SK-N-MC (cell line): ENCODE measurements around the gene ITGA11.

Experiments used
- DNase-seq: peaks from one replicate; pipeline ENCODE4 v3.0.0-alpha.2; 2011; ENCODE audit warnings: low read depth, low spot score
- H3K27ac ChIP-seq: fragments of 200-600 bp; sonication (generic); 2 replicates; pipeline ENCODE4 v1.5.1; 2016; ENCODE audit warnings: mixed run types
- H3K36me3 ChIP-seq: fragments of 200-600 bp; sonication (generic); 2 replicates; pipeline ENCODE4 v1.6.1; 2017; ENCODE audit warnings: antibody characterized with exemption, low read length, mixed read lengths; ENCODE audit not compliant: insufficient read depth
- H3K4me3 ChIP-seq: fragments of 200-600 bp; sonication (generic); 2 replicates; pipeline ENCODE4 v1.5.1; 2016
- H3K9ac ChIP-seq: fragments of 200-600 bp; sonication (generic); 2 replicates; pipeline ENCODE4 v1.8.0; 2017; ENCODE audit warnings: mixed run types, mixed read lengths; ENCODE audit not compliant: insufficient read length
- H3K9me3 ChIP-seq: fragments of 200-600 bp; sonication (generic); 2 replicates; pipeline ENCODE4 v1.6.1; 2017; ENCODE audit warnings: low read depth, mild to moderate bottlenecking, antibody characterized with exemption, low read length, moderate library complexity, mixed read lengths
- EZH2 ChIP-seq: fragments of 200-600 bp; sonication (generic); IDR thresholded peaks from one replicate; pipeline ENCODE4 v1.6.1; 2017; ENCODE audit warnings: antibody characterized with exemption
- FOXP2 ChIP-seq: optimal IDR thresholded peaks from 2 replicates; pipeline ENCODE3; 2011; ENCODE audit warnings: mild to moderate bottlenecking, moderate library complexity; ENCODE audit not compliant: insufficient read depth; ENCODE audit errors: extremely low read length, control extremely low read depth
- POLR2AphosphoS5 ChIP-seq: IDR thresholded peaks from 2 replicates; pipeline ENCODE4 v1.6.1; 2012; ENCODE audit warnings: mild to moderate bottlenecking, low read depth, low read length, borderline replicate concordance

ITGA11 gene

DNA sequence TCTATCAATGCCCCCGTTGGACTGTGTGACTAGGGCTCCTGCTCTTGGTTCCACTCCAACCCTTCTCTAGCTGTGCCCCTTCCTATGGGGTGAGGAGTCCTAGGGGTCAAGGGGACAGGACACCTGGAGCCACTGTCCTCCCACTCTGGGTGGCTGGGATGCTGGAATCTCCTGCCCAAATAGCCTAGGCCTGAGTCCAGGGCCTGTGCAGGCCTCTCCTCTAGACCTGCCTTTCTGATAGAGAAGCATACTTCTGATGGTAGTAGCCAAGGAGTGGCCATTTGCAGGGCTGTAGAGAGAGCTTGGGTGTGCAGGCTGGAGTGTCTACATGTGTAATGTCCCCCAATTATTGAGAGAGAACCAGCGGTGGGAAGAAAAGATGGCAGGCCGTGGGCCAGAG, 54.2 kb downstream of the ITGA11 start:
- Histone ChIP-seq H3K27ac (no peak overlapping the region), H3K36me3 (no peaks in the 10 kb centered on the region), H3K9ac (no peak overlapping the region), H3K4me3 (no peak overlapping the region), H3K9me3 (no peaks in the 10 kb centered on the region)
- no peak for DNase-seq
- TF ChIP-seq POLR2AphosphoS5 (no peak), EZH2 (no peak), FOXP2 (no peak)

DNA sequence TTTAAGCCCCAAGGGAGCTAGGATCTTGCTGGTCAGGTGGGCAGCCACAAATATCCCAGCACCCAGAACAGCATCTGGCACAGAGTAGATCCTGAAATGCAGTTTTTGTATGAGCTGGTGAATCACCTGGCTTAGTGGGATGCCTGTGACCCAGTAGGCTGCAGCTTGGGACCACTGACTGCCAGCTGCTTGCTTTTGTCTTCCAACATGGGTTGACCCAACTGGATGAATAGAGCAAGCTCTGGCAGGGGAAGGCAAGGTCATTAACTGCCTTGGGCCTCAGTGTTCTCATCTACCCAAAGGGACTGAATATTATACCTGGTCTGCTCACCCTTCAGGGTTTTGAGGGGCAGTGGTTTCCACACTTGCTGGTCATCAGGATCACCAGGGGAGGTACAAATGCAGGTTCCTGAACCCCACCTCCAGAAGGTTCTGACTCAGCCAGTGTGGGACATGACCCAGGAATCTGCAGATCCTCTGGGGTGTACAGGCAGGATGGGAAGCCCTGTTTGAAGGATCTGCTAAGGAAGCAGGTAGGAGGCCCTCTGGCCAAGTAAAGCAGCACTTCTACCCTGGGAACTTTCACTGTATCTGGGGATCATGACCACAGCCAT, 55.4 kb downstream of the ITGA11 start:
- no peak overlapping the region for H3K9ac ChIP-seq
- TF ChIP-seq POLR2AphosphoS5: no peak
- TF ChIP-seq EZH2: no peak
- TF ChIP-seq FOXP2: no peak
- DNase-seq: no peak
- no peaks in the 10 kb centered on the region for H3K9me3 ChIP-seq
- no peak overlapping the region for H3K27ac ChIP-seq
- H3K36me3 ChIP-seq: no peaks in the 10 kb centered on the region
- H3K4me3 ChIP-seq: no peak overlapping the region

DNA sequence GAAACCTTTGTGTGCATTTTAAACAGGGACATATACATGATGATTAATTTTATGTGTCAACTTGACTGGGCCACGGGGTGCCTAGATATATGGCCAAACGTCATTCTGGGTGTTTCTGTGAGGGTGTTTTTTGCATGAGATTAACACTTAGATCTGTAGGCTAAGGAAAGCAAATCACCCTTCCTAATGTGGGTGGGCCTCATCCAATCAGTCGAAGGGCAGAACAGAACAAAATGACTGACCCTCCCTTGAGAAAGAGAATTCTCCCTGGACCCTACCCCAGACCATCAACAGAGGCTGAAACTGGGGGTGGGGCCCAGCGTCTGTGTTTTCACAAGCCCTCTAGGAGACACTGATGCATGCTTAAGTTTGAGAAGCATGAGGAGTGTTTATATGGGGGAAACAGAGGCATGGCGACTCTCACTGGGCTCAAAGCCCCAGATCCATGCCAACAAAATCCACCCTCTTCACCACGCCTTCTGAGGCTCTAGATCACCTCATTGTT, 56.2 kb downstream of the ITGA11 start:
- DNase-seq: no peak
- Histone ChIP-seq H3K4me3 (no peak overlapping the region), H3K36me3 (no peaks in the 10 kb centered on the region), H3K9me3 (no peaks in the 10 kb centered on the region), H3K27ac (no peak overlapping the region), H3K9ac (no peak overlapping the region)
- TF ChIP-seq FOXP2 (no peak), POLR2AphosphoS5 (no peak), EZH2 (no peak)

DNA sequence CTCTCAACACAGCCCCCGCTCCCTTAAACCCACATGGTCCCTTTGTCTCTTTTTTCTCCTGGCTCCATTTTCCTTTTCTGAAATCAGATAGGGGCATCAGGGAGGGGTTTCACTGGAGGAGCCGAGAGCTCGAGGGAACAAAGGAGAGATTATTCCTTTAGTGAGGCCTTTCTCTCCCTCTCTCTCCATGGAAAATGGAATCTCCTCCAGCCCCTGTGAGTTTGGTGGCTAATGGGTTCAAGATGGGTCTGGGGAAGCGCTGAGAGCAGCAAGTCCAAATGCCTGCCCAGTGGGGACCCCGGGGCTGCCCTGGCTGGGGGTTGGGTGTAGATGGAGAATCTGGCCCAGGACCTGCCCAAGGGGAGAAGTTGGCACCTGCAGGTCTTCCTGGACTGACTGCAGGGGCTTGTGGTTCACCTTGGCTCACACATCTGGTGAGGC, 56.8 kb downstream of the ITGA11 start:
- Histone ChIP-seq H3K9me3 (no peaks in the 10 kb centered on the region), H3K27ac (no peak overlapping the region), H3K4me3 (no peak overlapping the region), H3K9ac (no peak overlapping the region), H3K36me3 (no peaks in the 10 kb centered on the region)
- DNase-seq: no peak
- TF ChIP-seq EZH2 (no peak), FOXP2 (no peak), POLR2AphosphoS5 (no peak)

DNA sequence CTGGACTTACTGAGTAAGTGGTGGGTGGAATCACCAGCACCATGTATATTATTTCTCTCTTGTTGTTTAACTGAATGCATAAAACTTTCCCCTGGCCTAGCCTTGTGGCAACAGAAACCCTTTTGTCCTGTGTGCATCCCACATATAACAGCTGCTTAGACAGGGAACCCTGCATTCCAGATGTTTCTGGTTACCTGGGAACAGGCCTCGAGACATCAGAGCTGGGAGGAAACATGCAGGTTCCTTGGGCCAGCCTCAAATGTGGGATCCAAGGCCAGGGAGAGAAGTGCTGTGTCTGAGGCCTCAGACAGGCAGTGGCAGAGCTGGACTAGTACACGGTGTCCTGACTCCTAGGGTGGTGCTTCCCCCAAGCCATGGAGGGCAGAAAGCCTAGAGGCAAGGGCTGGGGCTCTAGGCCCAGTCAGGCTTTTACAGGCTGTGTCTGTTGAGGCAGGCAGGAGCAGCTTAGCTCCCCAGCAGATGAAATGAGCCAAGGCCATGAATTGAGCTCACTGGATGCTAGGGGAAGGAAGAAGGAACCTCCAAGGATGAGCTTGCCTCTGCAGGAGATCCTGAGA, 57.7 kb downstream of the ITGA11 start:
- no peak for DNase-seq
- TF ChIP-seq POLR2AphosphoS5: no peak
- no peak for TF ChIP-seq EZH2
- no peak for TF ChIP-seq FOXP2
- H3K9me3 ChIP-seq: no peaks in the 10 kb centered on the region
- H3K36me3 ChIP-seq: no peaks in the 10 kb centered on the region
- H3K9ac ChIP-seq: no peak overlapping the region
- no peak overlapping the region for H3K4me3 ChIP-seq
- no peak overlapping the region for H3K27ac ChIP-seq

DNA sequence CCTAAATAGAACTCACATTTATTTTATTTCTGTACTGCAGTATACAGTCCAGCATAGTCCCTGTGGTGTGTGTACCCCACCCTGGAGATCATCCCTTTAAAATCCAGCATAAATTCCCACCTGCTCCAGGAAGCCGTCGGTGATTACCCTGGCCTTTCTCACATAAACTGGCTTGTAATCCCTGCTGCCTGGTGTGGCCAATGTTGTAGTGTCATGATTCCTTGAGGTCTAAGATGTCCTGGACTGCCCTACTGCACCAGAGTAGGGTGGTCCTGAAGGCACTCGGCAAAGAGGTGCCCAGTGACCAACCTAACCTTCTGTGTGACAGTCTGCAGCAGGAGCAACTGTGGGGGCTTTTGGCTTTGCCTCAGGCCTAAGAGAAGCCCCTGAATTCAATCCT, 58.9 kb downstream of the ITGA11 start:
- Histone ChIP-seq H3K9ac (no peak overlapping the region), H3K9me3 (no peaks in the 10 kb centered on the region), H3K27ac (no peak overlapping the region), H3K4me3 (no peak overlapping the region), H3K36me3 (no peaks in the 10 kb centered on the region)
- no peak for DNase-seq
- TF ChIP-seq FOXP2: no peak
- TF ChIP-seq POLR2AphosphoS5: no peak
- no peak for TF ChIP-seq EZH2

DNA sequence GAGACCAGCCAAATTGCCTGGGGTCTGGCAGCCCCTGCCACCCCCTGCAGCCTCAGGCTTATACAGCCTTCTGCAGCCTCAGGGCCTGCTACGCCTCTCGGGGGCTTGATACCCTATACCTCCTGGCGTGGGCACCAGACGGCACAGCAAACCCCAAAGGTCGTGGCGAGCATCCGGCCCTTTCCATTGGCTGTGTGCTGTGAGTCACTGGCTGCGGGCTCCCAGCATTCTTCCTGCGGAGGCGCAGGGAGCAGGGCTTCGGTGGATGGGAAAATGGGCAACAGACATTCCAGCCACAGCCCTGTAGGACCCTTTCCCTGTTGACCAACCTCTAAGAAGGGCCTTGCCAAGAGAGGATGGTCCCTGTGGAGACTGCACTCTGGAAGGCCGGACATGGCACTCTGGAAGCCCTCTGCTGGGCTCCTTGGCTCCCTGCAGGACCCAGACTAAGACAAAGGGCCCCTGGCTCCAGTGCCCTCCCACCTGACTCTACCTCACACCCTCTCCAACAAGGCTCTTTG, 59.6 kb downstream of the ITGA11 start:
- Histone ChIP-seq H3K27ac (no peak overlapping the region), H3K9ac (no peak overlapping the region), H3K4me3 (no peak overlapping the region), H3K36me3 (no peaks in the 10 kb centered on the region), H3K9me3 (no peaks in the 10 kb centered on the region)
- no peak for DNase-seq
- TF ChIP-seq POLR2AphosphoS5: no peak
- no peak for TF ChIP-seq EZH2
- no peak for TF ChIP-seq FOXP2

DNA sequence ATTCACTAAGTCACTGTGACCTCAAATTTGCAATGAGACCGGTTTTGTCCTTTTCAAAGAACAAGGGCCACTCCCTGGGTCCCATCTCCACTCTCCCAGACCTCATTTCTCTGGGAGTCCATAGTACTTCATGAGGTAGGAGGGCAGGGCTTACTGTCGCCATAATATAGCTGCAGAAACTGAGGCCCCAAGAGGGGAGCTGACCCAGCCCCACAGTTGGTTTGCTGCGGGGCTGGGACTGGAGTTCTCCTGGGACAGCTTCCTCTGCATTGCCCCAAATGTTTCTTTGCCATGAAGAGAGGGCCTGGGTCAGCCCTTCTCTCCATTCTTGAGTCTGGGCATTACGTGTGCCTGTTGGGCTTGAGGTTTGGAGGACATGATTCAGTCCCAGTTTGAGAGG, 60.1 kb downstream of the ITGA11 start:
- no peak overlapping the region for H3K27ac ChIP-seq
- no peaks in the 10 kb centered on the region for H3K36me3 ChIP-seq
- no peak for DNase-seq
- H3K9ac ChIP-seq: no peak overlapping the region
- no peak overlapping the region for H3K4me3 ChIP-seq
- H3K9me3 ChIP-seq: no peaks in the 10 kb centered on the region
- TF ChIP-seq POLR2AphosphoS5 (no peak), EZH2 (no peak), FOXP2 (no peak)
